ENCODE measurements around the gene B4GALT5. TPM values are rescaled to one million over a fixed set of nuclear protein-coding genes. Genes with fewer than 3 reads are reported as not detected.

Gene B4GALT5
- polyA plus RNA-seq, 1 of the 3 experiments (the other 2 are of a cell fraction), result 35.1 TPM

DNA sequence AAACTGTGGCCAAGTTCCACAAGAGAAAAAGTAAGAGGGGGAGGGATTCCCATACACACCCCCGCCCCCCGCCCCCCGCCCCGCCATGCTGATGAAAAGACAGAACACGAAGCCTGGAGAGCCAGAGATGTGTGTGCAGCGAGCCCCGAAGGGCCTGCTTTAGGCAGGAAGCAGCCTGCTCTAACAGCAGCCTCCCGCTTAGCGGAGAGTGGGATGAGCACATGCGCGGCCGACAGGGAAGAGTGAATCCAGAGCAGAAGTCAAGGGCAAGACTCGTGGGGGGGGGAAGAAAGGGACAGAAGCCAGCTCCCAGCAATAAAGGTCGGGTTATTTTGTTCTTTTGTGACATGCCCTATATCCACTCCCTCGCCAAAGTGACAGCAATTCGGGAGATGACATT is 78.5 kb downstream of the B4GALT5 start (continued):
- TF ChIP-seq, protein P1, sequence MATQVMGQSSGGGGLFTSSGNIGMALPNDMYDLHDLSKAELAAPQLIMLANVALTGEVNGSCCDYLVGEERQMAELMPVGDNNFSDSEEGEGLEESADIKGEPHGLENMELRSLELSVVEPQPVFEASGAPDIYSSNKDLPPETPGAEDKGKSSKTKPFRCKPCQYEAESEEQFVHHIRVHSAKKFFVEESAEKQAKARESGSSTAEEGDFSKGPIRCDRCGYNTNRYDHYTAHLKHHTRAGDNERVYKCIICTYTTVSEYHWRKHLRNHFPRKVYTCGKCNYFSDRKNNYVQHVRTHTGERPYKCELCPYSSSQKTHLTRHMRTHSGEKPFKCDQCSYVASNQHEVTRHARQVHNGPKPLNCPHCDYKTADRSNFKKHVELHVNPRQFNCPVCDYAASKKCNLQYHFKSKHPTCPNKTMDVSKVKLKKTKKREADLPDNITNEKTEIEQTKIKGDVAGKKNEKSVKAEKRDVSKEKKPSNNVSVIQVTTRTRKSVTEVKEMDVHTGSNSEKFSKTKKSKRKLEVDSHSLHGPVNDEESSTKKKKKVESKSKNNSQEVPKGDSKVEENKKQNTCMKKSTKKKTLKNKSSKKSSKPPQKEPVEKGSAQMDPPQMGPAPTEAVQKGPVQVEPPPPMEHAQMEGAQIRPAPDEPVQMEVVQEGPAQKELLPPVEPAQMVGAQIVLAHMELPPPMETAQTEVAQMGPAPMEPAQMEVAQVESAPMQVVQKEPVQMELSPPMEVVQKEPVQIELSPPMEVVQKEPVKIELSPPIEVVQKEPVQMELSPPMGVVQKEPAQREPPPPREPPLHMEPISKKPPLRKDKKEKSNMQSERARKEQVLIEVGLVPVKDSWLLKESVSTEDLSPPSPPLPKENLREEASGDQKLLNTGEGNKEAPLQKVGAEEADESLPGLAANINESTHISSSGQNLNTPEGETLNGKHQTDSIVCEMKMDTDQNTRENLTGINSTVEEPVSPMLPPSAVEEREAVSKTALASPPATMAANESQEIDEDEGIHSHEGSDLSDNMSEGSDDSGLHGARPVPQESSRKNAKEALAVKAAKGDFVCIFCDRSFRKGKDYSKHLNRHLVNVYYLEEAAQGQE (IDR thresholded peaks at IDR 0.05; ENCODE audit: low read depth, low read length), result no peak
- TF ChIP-seq FOXM1 (IDR thresholded peaks at IDR 0.05; ENCODE audit: low read depth) (no peak), RFX5 (IDR thresholded peaks at IDR 0.05; ENCODE audit: low read length) (no peak), MXI1 (IDR thresholded peaks at IDR 0.05; ENCODE audit: low read depth, low read length) (no peak), RXRA (IDR thresholded peaks at IDR 0.05; ENCODE audit: borderline replicate concordance, low read depth) (no peak), SMC3 (IDR thresholded peaks at IDR 0.05; ENCODE audit: low read depth, low read length) (no peak)

DNA sequence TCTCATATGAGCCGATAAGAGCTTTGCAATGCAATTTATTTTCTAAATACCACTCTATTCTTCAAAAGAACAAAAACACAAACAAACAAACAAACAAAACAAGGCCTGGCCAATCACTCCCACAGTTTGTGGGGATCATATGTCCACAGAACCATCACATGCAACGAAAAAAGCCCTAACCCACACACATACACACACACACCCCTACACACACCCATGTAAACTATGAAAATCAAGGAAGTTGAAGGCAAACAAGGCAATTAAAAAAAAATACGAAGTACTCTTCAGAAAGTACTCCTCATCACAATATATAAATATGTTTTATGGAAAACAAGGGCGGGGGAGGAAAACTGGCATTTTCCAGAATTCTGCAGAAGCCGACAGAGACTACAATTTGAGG is 79.6 kb downstream of the B4GALT5 start:
- ChIA-PET POLR2A (no interaction called here), CTCF (interaction anchor here (0.7 to 1.3 kb wide), 4 partner anchors 23 to 285 kb away, joined by 3 to 9 read pairs (median 4); no protein-coding TSS in a partner anchor)
- DNase-seq, result no peak
- H2AFZ ChIP-seq (ENCODE audit: low read depth), result no peak overlapping the region
- H3K4me3 ChIP-seq (ENCODE audit: low read depth in 2 of 2, low read length in 1 of 2), result no peak overlapping the region
- no peaks in the 10 kb centered on the region for H3K27me3 ChIP-seq (ENCODE audit: insufficient read depth)
- TF ChIP-seq ELF1 (IDR thresholded peaks at IDR 0.05), result no peak
- H3K4me1 ChIP-seq (ENCODE audit: control insufficient read depth in 1 of 2, insufficient read depth in 2 of 2, low read depth in 1 of 2, low read length in 1 of 2), result peaks cover 0 to 18% of the 10 kb centered on the region in 2 experiments; a peak in 1 of 4 replicates
- H4K20me1 ChIP-seq (ENCODE audit: insufficient read depth), result no peaks in the 10 kb centered on the region
- H3K9me3 ChIP-seq, result no peaks in the 10 kb centered on the region
- peaks cover 31 to 34% of the 10 kb centered on the region in 2 experiments for H3K36me3 ChIP-seq (replicated peaks in 1 of 2; ENCODE audit: control insufficient read depth in 1 of 2, insufficient read depth in 2 of 2, low read length in 1 of 2)
- H3K4me2 ChIP-seq, result no peak overlapping the region
- H3K9me2 ChIP-seq, result no peaks in the 10 kb centered on the region
- WGBS (ENCODE audit: low lambda C conversion rate), result 96% methylated on average over 5 of the region's 5 CpGs
- no peaks in the 10 kb centered on the region for H3F3A ChIP-seq (replicated peaks; ENCODE audit: insufficient read depth)
- H3K27ac ChIP-seq (ENCODE audit: low read depth in 2 of 2, low read length in 1 of 2), result no peak overlapping the region
- H3K79me2 ChIP-seq (ENCODE audit: insufficient read depth), result no peaks in the 10 kb centered on the region
- no peak overlapping the region for H3K9ac ChIP-seq

DNA sequence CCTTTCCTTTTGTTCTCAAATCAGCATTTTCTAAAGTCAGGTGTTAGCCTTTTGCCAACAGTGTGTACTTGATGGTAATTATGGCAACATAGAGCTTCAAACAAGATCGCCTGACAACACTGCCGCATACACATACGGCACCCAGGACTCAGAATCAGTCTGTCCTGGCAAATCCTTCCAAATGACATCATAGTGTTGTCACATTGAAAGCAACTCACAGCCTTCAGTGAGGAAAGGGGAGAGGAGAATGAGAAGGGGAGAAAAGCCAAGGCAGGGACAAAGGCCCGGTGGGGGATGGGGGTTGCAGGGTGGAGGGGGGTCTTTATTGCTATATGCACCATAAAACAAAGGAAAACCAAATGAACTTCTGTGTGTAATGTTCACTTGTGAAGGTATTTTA is 80.0 kb downstream of the B4GALT5 start:
- H3K4me1 ChIP-seq (ENCODE audit: control insufficient read depth in 1 of 2, insufficient read depth in 2 of 2, low read depth in 1 of 2, low read length in 1 of 2), result peaks cover 0 to 18% of the 10 kb centered on the region in 2 experiments; a peak in 1 of 4 replicates
- H2AFZ ChIP-seq (ENCODE audit: low read depth), result no peak overlapping the region
- no peaks in the 10 kb centered on the region for H3K79me2 ChIP-seq (ENCODE audit: insufficient read depth)
- CTCF ChIA-PET, result interaction anchor here (0.7 to 1.3 kb wide), 3 partner anchors 22 to 286 kb away, joined by 3 to 9 read pairs (median 6); no protein-coding TSS in a partner anchor
- no peak overlapping the region for H3K4me2 ChIP-seq
- no peak for DNase-seq
- H3K9me2 ChIP-seq, result no peaks in the 10 kb centered on the region
- peaks cover 27 to 34% of the 10 kb centered on the region in 2 experiments for H3K36me3 ChIP-seq (replicated peaks in 1 of 2; ENCODE audit: control insufficient read depth in 1 of 2, insufficient read depth in 2 of 2, low read length in 1 of 2)
- no peak overlapping the region for H3K27ac ChIP-seq (ENCODE audit: low read depth in 2 of 2, low read length in 1 of 2)
- no peak overlapping the region for H3K9ac ChIP-seq
- H3K9me3 ChIP-seq, result no peaks in the 10 kb centered on the region
- H3F3A ChIP-seq (replicated peaks; ENCODE audit: insufficient read depth), result no peaks in the 10 kb centered on the region
- 97% methylated on average over 4 of the region's 4 CpGs for WGBS (ENCODE audit: low lambda C conversion rate)
- POLR2A ChIA-PET, result no interaction called here
- no peaks in the 10 kb centered on the region for H4K20me1 ChIP-seq (ENCODE audit: insufficient read depth)
- no peak for TF ChIP-seq FOXM1 (IDR thresholded peaks at IDR 0.05; ENCODE audit: low read depth)
- TF ChIP-seq, protein P2, sequence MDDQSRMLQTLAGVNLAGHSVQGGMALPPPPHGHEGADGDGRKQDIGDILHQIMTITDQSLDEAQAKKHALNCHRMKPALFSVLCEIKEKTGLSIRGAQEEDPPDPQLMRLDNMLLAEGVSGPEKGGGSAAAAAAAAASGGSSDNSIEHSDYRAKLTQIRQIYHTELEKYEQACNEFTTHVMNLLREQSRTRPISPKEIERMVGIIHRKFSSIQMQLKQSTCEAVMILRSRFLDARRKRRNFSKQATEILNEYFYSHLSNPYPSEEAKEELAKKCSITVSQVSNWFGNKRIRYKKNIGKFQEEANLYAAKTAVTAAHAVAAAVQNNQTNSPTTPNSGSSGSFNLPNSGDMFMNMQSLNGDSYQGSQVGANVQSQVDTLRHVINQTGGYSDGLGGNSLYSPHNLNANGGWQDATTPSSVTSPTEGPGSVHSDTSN (IDR thresholded peaks at IDR 0.05), result no peak
- TF ChIP-seq, protein P1 (IDR thresholded peaks at IDR 0.05; ENCODE audit: low read depth, low read length), result no peak
- TF ChIP-seq GABPA (IDR thresholded peaks at IDR 0.05; ENCODE audit: low read depth), result no peak
- no peak for TF ChIP-seq SIN3A (IDR thresholded peaks at IDR 0.05; ENCODE audit: borderline replicate concordance, low read depth, low read length)
- no peak for TF ChIP-seq FOXJ3 (CRISPR knock-in tag; IDR thresholded peaks at IDR 0.05)
- TF ChIP-seq, protein P3, sequence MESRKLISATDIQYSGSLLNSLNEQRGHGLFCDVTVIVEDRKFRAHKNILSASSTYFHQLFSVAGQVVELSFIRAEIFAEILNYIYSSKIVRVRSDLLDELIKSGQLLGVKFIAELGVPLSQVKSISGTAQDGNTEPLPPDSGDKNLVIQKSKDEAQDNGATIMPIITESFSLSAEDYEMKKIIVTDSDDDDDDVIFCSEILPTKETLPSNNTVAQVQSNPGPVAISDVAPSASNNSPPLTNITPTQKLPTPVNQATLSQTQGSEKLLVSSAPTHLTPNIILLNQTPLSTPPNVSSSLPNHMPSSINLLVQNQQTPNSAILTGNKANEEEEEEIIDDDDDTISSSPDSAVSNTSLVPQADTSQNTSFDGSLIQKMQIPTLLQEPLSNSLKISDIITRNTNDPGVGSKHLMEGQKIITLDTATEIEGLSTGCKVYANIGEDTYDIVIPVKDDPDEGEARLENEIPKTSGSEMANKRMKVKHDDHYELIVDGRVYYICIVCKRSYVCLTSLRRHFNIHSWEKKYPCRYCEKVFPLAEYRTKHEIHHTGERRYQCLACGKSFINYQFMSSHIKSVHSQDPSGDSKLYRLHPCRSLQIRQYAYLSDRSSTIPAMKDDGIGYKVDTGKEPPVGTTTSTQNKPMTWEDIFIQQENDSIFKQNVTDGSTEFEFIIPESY (IDR thresholded peaks at IDR 0.05; ENCODE audit: borderline replicate concordance, low read depth), result no peak
- TF ChIP-seq, protein P4, sequence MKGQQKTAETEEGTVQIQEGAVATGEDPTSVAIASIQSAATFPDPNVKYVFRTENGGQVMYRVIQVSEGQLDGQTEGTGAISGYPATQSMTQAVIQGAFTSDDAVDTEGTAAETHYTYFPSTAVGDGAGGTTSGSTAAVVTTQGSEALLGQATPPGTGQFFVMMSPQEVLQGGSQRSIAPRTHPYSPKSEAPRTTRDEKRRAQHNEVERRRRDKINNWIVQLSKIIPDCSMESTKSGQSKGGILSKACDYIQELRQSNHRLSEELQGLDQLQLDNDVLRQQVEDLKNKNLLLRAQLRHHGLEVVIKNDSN (IDR thresholded peaks at IDR 0.05; ENCODE audit: borderline replicate concordance, low read depth), result no peak
- TF ChIP-seq ELF1 (IDR thresholded peaks at IDR 0.05), result no peak
- H3K27me3 ChIP-seq (ENCODE audit: insufficient read depth), result no peaks in the 10 kb centered on the region
- no peak overlapping the region for H3K4me3 ChIP-seq (ENCODE audit: low read depth in 2 of 2, low read length in 1 of 2)

Measured in SK-N-SH (cell line).